Measurements from ENCODE around the gene SLC7A4. TPM values are rescaled to one million over a fixed set of nuclear protein-coding genes. Genes with fewer than 3 reads are reported as not detected.
A peak's percentile ranks its signal among the peaks of the same experiment; 100 is the strongest.
"Not testable (repeated sequence)": the region's sequence is repeated elsewhere in the genome, so short reads cannot be mapped to it uniquely, and the experiment has no call there.

SLC7A4 gene
- total RNA-seq, 1 donor from 2014 or later = 4.2 TPM

- ATAC-seq = not testable (repeated sequence)
These were observed 6.8 kb upstream of the SLC7A4 start for GRCh38 chr22:21039158-21039557.

GRCh38 chr22:21038405-21038804 is 6.0 kb upstream of the SLC7A4 start:
- no peak for ATAC-seq

- no peak for ATAC-seq
These were observed 2.6 kb upstream of the SLC7A4 start for GRCh38 chr22:21034989-21035388.

GRCh38 chr22:21033895-21034294 is 1.5 kb upstream of the SLC7A4 start:
- ATAC-seq = no peak

- peak; percentile 2 for ATAC-seq
These were observed 717 bp upstream of the SLC7A4 start for GRCh38 chr22:21032868-21033688.

GRCh38 chr22:21031545-21032036 is 770 bp downstream of the SLC7A4 start:
- peak; percentile 1 for ATAC-seq

GRCh38 chr22:21030621-21031544 is 1.5 kb downstream of the SLC7A4 start:
- no peak for ATAC-seq

GRCh38 chr22:21030032-21030431 is 2.3 kb downstream of the SLC7A4 start:
- ATAC-seq = no peak

GRCh38 chr22:21029486-21030025 is 2.8 kb downstream of the SLC7A4 start:
- no peak for ATAC-seq

GRCh38 chr22:21028277-21029251 is 3.8 kb downstream of the SLC7A4 start:
- no peak for ATAC-seq

GRCh38 chr22:21026783-21027692 is 5.3 kb downstream of the SLC7A4 start:
- no peak for ATAC-seq

- ATAC-seq = peak; percentile 89
These were observed 6.3 kb downstream of the SLC7A4 start for GRCh38 chr22:21025763-21026755.

GRCh38 chr22:21025266-21025665 is 7.1 kb downstream of the SLC7A4 start:
- ATAC-seq = peak; percentile 45

GRCh38 chr22:21022955-21023614 is 9.3 kb downstream of the SLC7A4 start:
- no peak for ATAC-seq

- no peak for ATAC-seq
These were observed 9.9 kb downstream of the SLC7A4 start for GRCh38 chr22:21022507-21022906.

GRCh38 chr22:21020802-21021429 is 11.4 kb downstream of the SLC7A4 start:
- ATAC-seq = no peak

GRCh38 chr22:21018314-21018713 is 14.0 kb downstream of the SLC7A4 start:
- no peak for ATAC-seq

Data from esophagus mucosa (tissue), 1 donor.